HG02571 (cell line): ENCODE data around the gene HKDC1.
"Not testable (repeated sequence)": the region's sequence is repeated elsewhere in the genome, so short reads cannot be mapped to it uniquely, and the experiment has no call there.

Experiments used
- ATAC-seq: cut with Tn5 transposase; IDR thresholded peaks from one replicate; pipeline ENCODE4 v1.9.1; 2021; ENCODE audit warnings: mild to moderate bottlenecking, moderate library complexity; ENCODE audit not compliant: unreplicated experiment

Gene HKDC1

GRCh38 chr10:69220041-69220451 is at the start of gene HKDC1:
TSS of gene HKDC1 (plus strand) at chr10:69220332. CDS start at chr10:69220436, 104 bp downstream.
- no peak for ATAC-seq

GRCh38 chr10:69172241-69172982 is 47.7 kb upstream of the HKDC1 start:
- ATAC-seq = no peak

- ATAC-seq = not testable (repeated sequence)
Measured at GRCh38 chr10:69175326-69175725, 44.8 kb upstream of the HKDC1 start.

GRCh38 chr10:69176823-69177222 is 43.3 kb upstream of the HKDC1 start:
- no peak for ATAC-seq

GRCh38 chr10:69179089-69179742 is 40.9 kb upstream of the HKDC1 start:
- no peak for ATAC-seq

GRCh38 chr10:69179743-69180524 is 40.2 kb upstream of the HKDC1 start, which contains the start of gene SUPV3L1:
TSS of gene SUPV3L1 (plus strand) at chr10:69180234. CDS start at chr10:69180292, 58 bp downstream.
- peak; percentile 85 for ATAC-seq

- peak; percentile 14 for ATAC-seq
Measured at GRCh38 chr10:69180525-69181204, 39.5 kb upstream of the HKDC1 start.

- ATAC-seq = no peak
Measured at GRCh38 chr10:69181433-69181832, 38.7 kb upstream of the HKDC1 start.

GRCh38 chr10:69182005-69182404 is 38.1 kb upstream of the HKDC1 start:
- no peak for ATAC-seq

- ATAC-seq = no peak
Measured at GRCh38 chr10:69186524-69186923, 33.6 kb upstream of the HKDC1 start.

GRCh38 chr10:69201045-69201444 is 19.1 kb upstream of the HKDC1 start:
- no peak for ATAC-seq

- ATAC-seq = no peak
Measured at GRCh38 chr10:69202332-69202731, 17.8 kb upstream of the HKDC1 start.

GRCh38 chr10:69208761-69209160 is 11.4 kb upstream of the HKDC1 start:
- ATAC-seq = no peak

GRCh38 chr10:69209787-69210484 is 10.2 kb upstream of the HKDC1 start:
- no peak for ATAC-seq

GRCh38 chr10:69211104-69211503 is 9.0 kb upstream of the HKDC1 start:
- ATAC-seq = no peak

- ATAC-seq = no peak
Measured at GRCh38 chr10:69211524-69211923, 8.6 kb upstream of the HKDC1 start.

GRCh38 chr10:69213591-69214311 is 6.4 kb upstream of the HKDC1 start:
- ATAC-seq = no peak

- ATAC-seq = no peak
Measured at GRCh38 chr10:69214666-69215131, 5.4 kb upstream of the HKDC1 start.

- ATAC-seq = no peak
Measured at GRCh38 chr10:69215405-69216171, 4.5 kb upstream of the HKDC1 start.
